C4-2B (cell line): ENCODE data around the gene HOXA6.

ENCODE experiments used
- H3K27ac ChIP-seq: fragments of 450-650 bp; 2 replicates; pipeline ENCODE4 v1.5.1; 2017
- ZFX ChIP-seq: fragments of 450-650 bp; IDR thresholded peaks from 2 replicates; pipeline ENCODE4 v1.6.1; 2017
- TF ChIP-seq, protein P1 (sequence below): fragments of 450-650 bp; conservative IDR thresholded peaks from 2 replicates; pipeline ENCODE4 v1.5.1; 2017; ENCODE audit warnings: mild to moderate bottlenecking

Gene HOXA6

GRCh38 chr7:27105301-27106031 is 42.1 kb downstream of the HOXA6 start:
- no peak for TF ChIP-seq ZFX
- TF ChIP-seq, protein P1, sequence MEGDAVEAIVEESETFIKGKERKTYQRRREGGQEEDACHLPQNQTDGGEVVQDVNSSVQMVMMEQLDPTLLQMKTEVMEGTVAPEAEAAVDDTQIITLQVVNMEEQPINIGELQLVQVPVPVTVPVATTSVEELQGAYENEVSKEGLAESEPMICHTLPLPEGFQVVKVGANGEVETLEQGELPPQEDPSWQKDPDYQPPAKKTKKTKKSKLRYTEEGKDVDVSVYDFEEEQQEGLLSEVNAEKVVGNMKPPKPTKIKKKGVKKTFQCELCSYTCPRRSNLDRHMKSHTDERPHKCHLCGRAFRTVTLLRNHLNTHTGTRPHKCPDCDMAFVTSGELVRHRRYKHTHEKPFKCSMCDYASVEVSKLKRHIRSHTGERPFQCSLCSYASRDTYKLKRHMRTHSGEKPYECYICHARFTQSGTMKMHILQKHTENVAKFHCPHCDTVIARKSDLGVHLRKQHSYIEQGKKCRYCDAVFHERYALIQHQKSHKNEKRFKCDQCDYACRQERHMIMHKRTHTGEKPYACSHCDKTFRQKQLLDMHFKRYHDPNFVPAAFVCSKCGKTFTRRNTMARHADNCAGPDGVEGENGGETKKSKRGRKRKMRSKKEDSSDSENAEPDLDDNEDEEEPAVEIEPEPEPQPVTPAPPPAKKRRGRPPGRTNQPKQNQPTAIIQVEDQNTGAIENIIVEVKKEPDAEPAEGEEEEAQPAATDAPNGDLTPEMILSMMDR, result no peak
- H3K27ac ChIP-seq, result no peak overlapping the region

GRCh38 chr7:27104341-27105058 is 43.1 kb downstream of the HOXA6 start:
- TF ChIP-seq, protein P1, result no peak
- no peak for TF ChIP-seq ZFX
- no peak overlapping the region for H3K27ac ChIP-seq

DNA sequence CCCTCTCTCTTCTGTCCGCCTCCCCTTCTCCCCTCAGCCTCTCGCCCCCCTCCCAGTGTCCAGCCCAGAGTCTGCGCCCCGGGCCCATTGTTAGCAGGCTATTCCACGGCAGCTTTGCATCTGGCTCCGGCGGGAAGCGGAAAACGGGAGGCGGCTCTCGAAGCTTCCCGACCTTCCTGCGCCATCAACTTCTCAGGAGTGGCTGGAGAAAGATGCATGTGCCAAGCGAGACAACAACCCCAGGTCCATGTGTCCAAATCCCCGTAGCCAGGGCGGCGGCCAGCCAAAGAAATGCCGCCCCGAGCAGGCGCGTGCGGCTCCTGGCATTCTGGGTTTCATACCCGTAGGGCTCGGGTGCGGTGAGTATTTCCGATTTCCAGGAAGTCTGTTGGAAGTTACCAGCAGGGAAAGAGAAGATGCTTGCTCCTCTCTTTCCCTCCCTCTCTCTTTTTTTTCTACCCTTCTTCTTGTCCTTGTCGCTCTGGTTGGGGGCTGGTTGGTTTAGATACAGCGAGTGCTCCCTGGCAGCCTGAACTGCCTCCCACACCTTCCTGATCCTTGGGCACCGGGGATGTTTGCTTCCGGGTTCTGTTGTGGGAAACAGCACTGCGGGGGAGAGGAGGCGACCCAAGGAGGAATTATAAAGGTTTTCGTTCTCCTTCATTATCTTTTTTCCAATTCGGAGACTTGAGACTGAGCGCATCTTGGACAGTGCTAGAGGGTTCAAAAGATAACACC is 43.9 kb downstream of the HOXA6 start:
- TF ChIP-seq, protein P1, result no peak
- no peak for TF ChIP-seq ZFX
- no peak overlapping the region for H3K27ac ChIP-seq

- H3K27ac ChIP-seq, result no peak within 1 kb of the TSS
- TF ChIP-seq, protein P1, result no peak
- no peak for TF ChIP-seq ZFX
These were observed 44.8 kb downstream of the HOXA6 start, which contains the start of gene HOXA2 for GRCh38 chr7:27102581-27103442. Gene HOXA2, minus strand, starts transcription at chr7:27102683. Its CDS starts 183 bp downstream, at chr7:27102500.

GRCh38 chr7:27101957-27102580 is 45.5 kb downstream of the HOXA6 start:
- H3K27ac ChIP-seq, result no peak overlapping the region
- no peak for TF ChIP-seq ZFX
- TF ChIP-seq, protein P1, result no peak

DNA sequence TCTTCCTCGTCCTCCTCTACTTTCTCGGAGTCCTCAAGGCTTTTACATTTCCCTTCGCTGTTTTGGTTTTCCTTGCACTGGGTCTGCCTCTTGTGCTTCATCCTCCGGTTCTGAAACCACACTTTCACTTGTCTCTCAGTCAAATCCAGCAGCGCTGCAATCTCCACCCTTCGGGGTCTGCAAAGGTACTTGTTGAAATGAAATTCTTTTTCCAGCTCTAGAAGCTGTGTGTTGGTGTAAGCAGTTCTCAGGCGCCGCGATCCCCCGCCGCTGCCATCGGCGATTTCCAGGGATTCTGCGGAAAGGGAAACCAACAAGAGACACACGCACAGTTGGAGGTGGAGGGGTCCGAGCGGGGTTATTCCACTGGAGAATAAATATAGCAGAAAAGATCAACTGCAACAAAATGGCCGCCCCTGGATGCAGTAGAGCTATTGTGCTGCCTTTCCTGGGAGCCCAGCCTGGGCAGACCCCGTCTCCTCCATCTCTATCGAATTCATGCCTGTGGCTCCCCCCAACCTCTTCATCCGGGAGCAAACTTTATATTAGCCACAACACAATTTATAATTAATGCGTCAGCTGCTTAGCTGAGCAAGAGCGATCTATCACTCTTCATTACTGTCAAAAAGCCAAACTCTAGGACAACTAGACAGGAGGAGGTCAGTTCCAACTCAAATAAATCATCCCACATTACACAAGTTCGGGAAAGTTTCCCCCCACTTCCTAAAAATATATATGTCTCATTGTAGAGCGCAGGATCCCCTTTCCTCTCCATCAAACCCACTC is 46.2 kb downstream of the HOXA6 start:
- H3K27ac ChIP-seq, result no peak overlapping the region
- TF ChIP-seq ZFX, result no peak
- TF ChIP-seq, protein P1, result no peak
